HG03097 (cell line): ENCODE results near the gene AIFM2.

Source experiments
- ATAC-seq: cut with Tn5 transposase; IDR thresholded peaks from one replicate; pipeline ENCODE4 v1.9.1; 2021; ENCODE audit not compliant: unreplicated experiment, low FRiP score

AIFM2 gene

DNA sequence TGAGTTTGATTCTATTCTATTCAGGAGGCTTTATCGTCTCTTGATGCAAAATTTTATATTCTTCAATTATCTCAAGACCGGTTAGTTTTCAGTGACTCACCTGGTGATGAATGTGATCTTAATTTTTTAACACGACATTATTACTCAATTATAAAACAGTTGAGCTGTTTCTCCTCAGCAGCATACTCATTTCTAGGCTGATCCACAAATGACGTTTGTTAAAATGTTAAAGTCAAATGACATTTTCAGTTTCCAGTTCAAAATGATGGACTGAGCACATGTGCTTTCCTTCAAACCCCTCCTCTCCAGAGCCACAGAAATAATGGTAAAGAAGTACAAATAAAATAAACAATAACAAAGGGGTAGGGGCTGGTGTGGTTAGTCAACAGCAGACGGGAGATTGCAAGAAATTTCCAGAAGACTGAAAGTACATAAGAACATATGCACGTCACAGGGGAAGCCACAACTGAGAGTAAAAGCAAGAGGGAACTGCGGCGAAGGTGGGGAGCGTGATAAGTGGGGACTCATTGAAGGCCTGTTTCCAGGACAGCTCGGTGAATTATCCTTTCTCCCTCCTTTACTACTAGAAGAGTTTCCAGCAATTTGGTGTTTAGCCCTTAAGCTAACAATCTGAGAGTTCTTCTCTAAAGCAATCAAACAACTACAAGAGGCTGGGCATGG is 69.1 kb downstream of the AIFM2 start:
- ATAC-seq: no peak
